ENCODE results near the gene SLC38A10.

DNA sequence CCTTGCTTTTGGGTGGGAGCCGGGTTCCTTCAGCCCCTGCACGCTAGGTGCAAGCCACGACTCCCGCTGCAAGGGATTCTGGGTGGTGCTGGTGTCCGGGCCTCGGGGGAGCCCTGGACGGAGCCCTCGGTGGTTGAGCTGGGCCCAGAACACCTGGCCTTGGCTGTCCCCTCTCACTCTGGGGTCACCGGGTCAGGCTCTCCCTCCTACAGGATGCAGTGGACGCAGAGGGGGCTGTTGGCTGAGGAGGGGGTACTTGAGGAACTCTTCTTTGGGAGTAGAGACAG is 27.9 kb upstream of the SLC38A10 start:
- TF ChIP-seq, protein P1, sequence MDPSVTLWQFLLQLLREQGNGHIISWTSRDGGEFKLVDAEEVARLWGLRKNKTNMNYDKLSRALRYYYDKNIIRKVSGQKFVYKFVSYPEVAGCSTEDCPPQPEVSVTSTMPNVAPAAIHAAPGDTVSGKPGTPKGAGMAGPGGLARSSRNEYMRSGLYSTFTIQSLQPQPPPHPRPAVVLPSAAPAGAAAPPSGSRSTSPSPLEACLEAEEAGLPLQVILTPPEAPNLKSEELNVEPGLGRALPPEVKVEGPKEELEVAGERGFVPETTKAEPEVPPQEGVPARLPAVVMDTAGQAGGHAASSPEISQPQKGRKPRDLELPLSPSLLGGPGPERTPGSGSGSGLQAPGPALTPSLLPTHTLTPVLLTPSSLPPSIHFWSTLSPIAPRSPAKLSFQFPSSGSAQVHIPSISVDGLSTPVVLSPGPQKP (IDR thresholded peaks at IDR 0.05; ENCODE audit: low read depth, low read length) = no peak
- TF ChIP-seq POLR2A (IDR thresholded peaks at IDR 0.05; ENCODE audit: low read depth, low read length) = no peak
